Hepatocyte (in vitro differentiated cells): Measurements from ENCODE around the gene DNM2.

Experiments used
- EZH2 ChIP-seq: fragments of 200-600 bp; sonication (generic); IDR thresholded peaks from 2 replicates; pipeline ENCODE4 v1.6.1; 2016; ENCODE audit warnings: antibody characterized with exemption, mild to moderate bottlenecking, borderline replicate concordance
- EZH2phosphoT487 ChIP-seq: fragments of 200-600 bp; sonication (generic); IDR thresholded peaks from one replicate; pipeline ENCODE4 v1.6.1; 2018; ENCODE audit warnings: antibody characterized with exemption, mild to moderate bottlenecking, low read depth, moderate library complexity; ENCODE audit not compliant: unreplicated experiment, severe bottlenecking
- TF ChIP-seq, protein P1 (sequence below): fragments of 200-600 bp; sonication (generic); IDR thresholded peaks from 2 replicates; pipeline ENCODE4 v1.5.1; 2016; ENCODE audit warnings: antibody characterized with exemption, mild to moderate bottlenecking; ENCODE audit not compliant: poor library complexity

DNA sequence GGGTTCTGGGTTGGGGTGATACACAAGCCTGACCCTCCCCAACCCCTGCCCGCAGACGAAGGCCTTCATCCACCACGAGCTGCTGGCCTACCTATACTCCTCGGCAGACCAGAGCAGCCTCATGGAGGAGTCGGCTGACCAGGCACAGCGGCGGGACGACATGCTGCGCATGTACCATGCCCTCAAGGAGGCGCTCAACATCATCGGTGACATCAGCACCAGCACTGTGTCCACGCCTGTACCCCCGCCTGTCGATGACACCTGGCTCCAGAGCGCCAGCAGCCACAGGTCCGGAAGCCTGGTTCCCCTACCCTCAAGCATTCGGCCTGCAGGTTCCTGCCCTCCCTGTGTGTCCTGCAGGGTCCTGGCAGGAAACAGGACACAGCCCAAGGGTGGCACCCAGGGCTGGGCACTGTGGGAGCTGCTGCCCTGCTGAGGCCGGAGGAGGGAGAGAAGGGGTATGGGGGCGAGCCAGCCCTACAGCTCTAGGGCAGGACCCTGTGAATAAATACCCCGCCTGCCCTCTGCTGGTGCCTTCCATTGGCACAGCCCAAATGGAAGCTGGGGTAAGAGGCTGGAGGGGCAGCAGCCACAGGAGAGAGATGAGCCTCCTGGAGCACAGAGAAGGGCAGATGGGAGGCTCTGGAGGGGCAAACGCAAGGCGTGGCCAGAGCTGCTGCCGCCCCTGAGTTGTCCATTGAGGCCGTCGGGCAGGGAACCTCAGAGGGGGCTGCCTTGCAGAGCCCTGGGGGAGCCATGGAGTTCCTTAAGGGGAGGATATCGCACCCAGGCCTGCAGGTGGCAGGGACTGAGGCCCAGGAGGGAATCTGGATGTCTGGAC is 111.3 kb downstream of the DNM2 start:
- TF ChIP-seq, protein P1, sequence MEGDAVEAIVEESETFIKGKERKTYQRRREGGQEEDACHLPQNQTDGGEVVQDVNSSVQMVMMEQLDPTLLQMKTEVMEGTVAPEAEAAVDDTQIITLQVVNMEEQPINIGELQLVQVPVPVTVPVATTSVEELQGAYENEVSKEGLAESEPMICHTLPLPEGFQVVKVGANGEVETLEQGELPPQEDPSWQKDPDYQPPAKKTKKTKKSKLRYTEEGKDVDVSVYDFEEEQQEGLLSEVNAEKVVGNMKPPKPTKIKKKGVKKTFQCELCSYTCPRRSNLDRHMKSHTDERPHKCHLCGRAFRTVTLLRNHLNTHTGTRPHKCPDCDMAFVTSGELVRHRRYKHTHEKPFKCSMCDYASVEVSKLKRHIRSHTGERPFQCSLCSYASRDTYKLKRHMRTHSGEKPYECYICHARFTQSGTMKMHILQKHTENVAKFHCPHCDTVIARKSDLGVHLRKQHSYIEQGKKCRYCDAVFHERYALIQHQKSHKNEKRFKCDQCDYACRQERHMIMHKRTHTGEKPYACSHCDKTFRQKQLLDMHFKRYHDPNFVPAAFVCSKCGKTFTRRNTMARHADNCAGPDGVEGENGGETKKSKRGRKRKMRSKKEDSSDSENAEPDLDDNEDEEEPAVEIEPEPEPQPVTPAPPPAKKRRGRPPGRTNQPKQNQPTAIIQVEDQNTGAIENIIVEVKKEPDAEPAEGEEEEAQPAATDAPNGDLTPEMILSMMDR: no peak
- TF ChIP-seq EZH2phosphoT487: no peak
- no peak for TF ChIP-seq EZH2
